Measurements from ENCODE around the gene TLR9. TPM values are rescaled to one million over a fixed set of nuclear protein-coding genes. Genes with fewer than 3 reads are reported as not detected.

TLR9 gene
- total RNA-seq, 4 donors from 2014 or later = 0.14 to 1.5 TPM; not detected in 2

GRCh38 chr3:52194485-52195290 lies 30.8 kb downstream of the TLR9 start:
- TF ChIP-seq POLR2A (IDR thresholded peaks at IDR 0.05) (no peak), CTCF (IDR thresholded peaks at IDR 0.05) (no peak)
- DNase-seq = peak; percentile 87 to 89
- intact Hi-C loops (cut with DNase I; ENCODE audit: low total_unique reads) = no loop called here

DNA sequence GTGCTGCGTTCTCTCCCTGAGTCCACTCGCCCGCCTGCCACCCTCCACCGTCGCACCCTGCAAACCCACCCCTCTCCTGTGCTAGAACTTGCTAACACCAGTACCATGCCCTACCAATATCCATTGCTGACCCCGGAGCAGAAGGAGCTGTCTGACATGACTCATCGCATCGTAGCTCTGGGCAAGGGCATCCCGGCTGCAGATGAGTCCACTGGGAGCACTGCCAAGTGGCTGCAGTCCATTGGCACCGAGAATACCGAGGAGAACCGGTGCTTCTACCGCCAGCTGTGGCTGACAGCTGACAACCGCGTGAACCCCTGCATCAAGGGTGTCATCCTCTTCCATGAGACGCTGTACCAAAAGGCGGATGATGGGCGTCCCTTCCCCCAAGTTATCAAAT lies 32.4 kb downstream of the TLR9 start:
- H3K4me1 ChIP-seq = peaks cover 0 to 10% of the 10 kb centered on the region in 2 donors

More at GRCh38 chr3:52194485-52195290, 30.8 kb downstream of the TLR9 start:
- Histone ChIP-seq H3K4me3 (no peak overlapping the region), H3K27ac (peak overlapping the region; percentile 57 to 70), H3K27me3 (no peaks in the 10 kb centered on the region), H3K36me3 (no peaks in the 10 kb centered on the region), H3K9me3 (no peaks in the 10 kb centered on the region), H3K4me1 (peaks cover 0 to 10% of the 10 kb centered on the region in 2 donors)

GRCh38 chr3:52191663-52192062 lies 33.8 kb downstream of the TLR9 start:
- Histone ChIP-seq H3K27ac (no peak overlapping the region), H3K9me3 (no peaks in the 10 kb centered on the region), H3K4me3 (no peak overlapping the region), H3K27me3 (no peaks in the 10 kb centered on the region), H3K4me1 (peaks cover 0 to 10% of the 10 kb centered on the region in 2 donors), H3K36me3 (no peaks in the 10 kb centered on the region)
- no peak for DNase-seq
- TF ChIP-seq CTCF (IDR thresholded peaks at IDR 0.05) = no peak
- no peak for TF ChIP-seq POLR2A (IDR thresholded peaks at IDR 0.05)
- intact Hi-C loops (cut with DNase I; ENCODE audit: low total_unique reads) = no loop called here

More for the DNA sequence above, 32.4 kb downstream of the TLR9 start:
- intact Hi-C loops (cut with DNase I; ENCODE audit: low total_unique reads) = no loop called here
- TF ChIP-seq POLR2A (IDR thresholded peaks at IDR 0.05) = no peak
- no peak for TF ChIP-seq CTCF (IDR thresholded peaks at IDR 0.05)
- peak; percentile 42 to 60 for DNase-seq
- Histone ChIP-seq H3K27ac (no peak overlapping the region), H3K36me3 (no peaks in the 10 kb centered on the region), H3K4me3 (no peak overlapping the region), H3K9me3 (no peaks in the 10 kb centered on the region), H3K27me3 (no peaks in the 10 kb centered on the region)

DNA sequence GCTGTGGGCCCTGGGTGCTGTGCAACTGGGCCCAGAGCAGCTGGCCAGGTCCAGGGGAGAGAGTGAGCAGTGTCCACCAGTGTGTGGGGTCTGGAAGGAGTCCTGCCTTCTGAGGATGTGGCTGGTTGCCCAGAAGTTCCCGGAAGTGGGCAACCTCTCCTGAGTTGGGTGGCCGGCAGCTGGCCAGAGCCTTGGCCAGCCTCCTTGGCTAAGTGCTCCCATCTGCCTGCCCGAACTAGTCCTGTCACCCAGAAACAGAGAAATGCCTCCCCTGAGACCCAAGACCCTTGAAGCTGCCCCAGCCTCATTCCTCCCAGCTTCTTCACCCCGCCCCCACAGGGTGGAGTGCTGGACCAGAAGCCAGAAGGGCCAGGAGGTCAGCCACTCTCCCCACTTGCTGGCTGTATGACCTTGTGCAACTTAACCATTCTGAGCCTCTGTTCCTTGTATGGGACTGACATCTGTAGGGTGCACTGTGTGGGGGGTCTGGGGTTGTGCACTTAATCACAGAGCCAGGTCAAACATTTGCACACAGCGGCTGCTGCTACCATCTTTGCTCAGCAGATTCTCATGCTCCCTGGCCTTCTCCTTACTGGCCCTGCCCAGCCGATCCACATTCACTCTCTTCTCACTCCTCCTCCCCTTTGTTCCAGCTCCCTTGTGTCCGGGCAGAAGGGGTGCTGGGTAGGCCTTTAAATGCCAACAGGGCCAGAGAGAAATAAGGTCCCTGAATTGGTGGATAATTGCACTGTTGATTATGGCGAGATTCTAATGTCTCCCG lies 35.0 kb downstream of the TLR9 start:
- Histone ChIP-seq H3K4me1 (peaks cover 0 to 10% of the 10 kb centered on the region in 2 donors), H3K27me3 (no peaks in the 10 kb centered on the region), H3K4me3 (no peak overlapping the region), H3K9me3 (no peaks in the 10 kb centered on the region), H3K27ac (peak overlapping the region; percentile 34 to 64), H3K36me3 (no peaks in the 10 kb centered on the region)
- DNase-seq = peak; percentile 38 to 73
- TF ChIP-seq CTCF (IDR thresholded peaks at IDR 0.05) = no peak
- intact Hi-C loops (cut with DNase I; ENCODE audit: low total_unique reads) = no loop called here

DNA sequence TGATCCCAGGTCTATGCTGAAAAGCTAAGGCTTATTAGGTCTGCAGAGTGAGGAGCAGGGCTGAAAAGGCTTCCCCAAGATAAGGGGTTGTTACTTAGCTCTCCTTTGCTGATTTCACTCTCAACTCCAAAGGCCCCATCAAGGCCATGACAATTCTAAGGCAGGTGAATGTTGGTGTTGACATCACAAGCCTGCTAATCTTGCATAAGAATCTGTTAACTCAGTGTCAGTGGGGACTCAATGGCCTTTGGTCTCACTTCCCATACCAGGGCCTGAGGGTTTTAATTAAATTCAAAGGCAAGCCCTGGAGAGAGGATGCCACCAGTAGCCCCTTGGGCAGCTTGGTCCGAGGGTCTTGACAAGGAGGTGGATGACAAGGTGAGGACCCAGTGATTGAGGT lies 36.9 kb downstream of the TLR9 start:
- DNase-seq = no peak
- Histone ChIP-seq H3K9me3 (no peaks in the 10 kb centered on the region), H3K36me3 (no peaks in the 10 kb centered on the region), H3K4me1 (peaks cover 0 to 10% of the 10 kb centered on the region in 2 donors), H3K4me3 (no peak overlapping the region), H3K27me3 (no peaks in the 10 kb centered on the region), H3K27ac (no peak overlapping the region)
- TF ChIP-seq CTCF (IDR thresholded peaks at IDR 0.05) (no peak), POLR2A (IDR thresholded peaks at IDR 0.05) (no peak)
- intact Hi-C loops (cut with DNase I; ENCODE audit: low total_unique reads) = no loop called here

All from uterus (tissue), 4 donors.